ENCODE measurements around the gene ZC3H18.
A peak's percentile ranks its signal among the peaks of the same experiment; 100 is the strongest.

The ZC3H18 gene

DNA sequence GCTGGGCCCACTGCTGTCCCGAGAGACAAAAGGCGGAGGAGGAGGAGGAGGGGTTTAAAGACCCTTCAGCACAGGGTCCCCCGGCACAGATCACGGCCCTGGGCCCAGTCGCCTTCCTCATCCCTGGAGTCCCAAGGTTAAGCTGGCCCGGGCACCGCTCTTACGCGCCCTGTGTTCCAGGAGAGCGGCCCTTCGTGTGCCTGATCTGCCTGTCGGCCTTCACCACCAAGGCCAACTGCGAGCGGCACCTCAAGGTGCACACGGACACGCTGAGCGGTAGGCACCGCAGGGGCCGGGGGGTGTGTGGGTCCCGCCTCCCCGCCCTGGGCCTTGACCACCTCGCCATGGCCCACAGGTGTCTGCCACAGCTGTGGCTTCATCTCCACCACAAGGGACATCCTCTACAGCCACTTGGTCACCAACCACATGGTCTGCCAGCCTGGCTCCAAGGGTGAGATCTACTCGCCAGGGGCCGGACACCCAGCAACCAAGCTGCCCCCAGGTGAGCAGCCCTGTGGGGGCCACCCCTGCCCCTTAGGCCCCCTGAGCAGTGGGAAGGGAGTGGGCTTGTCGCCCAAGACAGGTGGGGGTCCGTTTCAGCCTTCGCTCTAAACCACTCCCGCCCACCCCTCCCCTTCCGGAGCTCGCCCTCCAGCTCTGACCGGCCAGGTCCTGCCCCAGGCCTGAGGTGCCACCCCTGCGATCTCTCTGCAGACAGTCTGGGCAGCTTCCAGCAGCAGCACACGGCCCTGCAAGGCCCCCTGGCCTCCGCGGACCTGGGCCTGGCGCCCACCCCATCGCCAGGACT, 37.6 kb upstream of the ZC3H18 start:
- no peak for DNase-seq (ENCODE audit: low read depth in 3 of 3)

DNA sequence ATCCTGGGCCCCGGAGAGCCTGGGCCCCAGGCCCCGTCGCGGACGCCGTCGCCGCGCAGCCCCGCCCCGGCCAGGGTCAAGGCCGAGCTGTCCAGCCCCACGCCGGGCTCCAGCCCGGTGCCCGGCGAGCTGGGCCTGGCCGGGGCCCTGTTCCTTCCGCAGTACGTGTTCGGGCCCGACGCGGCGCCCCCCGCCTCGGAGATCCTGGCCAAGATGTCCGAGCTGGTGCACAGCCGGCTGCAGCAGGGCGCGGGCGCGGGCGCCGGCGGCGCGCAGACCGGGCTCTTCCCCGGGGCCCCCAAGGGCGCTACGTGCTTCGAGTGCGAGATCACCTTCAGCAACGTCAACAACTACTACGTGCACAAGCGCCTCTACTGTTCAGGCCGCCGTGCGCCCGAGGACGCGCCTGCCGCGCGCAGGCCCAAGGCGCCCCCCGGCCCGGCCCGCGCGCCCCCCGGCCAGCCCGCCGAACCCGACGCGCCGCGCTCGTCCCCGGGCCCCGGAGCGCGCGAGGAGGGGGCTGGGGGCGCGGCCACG, 36.8 kb upstream of the ZC3H18 start:
- no peak for DNase-seq (ENCODE audit: low read depth in 3 of 3)

DNA sequence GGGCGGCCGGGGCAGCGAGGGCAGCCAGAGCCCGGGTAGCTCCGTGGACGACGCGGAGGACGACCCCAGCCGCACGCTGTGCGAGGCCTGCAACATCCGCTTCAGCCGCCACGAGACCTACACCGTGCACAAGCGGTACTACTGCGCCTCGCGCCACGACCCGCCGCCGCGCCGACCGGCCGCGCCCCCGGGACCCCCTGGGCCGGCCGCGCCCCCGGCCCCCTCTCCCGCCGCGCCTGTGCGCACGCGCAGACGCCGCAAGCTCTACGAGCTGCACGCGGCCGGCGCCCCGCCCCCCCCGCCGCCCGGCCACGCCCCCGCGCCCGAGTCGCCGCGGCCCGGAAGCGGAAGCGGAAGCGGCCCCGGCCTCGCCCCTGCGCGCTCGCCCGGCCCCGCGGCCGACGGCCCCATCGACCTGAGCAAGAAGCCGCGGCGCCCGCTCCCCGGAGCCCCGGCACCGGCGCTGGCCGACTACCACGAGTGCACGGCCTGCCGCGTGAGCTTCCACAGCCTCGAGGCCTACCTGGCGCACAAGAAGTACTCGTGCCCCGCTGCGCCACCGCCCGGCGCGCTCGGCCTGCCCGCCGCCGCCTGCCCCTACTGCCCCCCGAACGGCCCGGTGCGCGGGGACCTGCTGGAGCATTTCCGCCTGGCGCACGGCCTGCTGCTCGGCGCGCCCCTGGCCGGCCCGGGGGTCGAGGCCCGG, 36.1 kb upstream of the ZC3H18 start:
- peak; percentile 65 to 73 (median 66) for DNase-seq (ENCODE audit: low read depth in 3 of 3)

DNA sequence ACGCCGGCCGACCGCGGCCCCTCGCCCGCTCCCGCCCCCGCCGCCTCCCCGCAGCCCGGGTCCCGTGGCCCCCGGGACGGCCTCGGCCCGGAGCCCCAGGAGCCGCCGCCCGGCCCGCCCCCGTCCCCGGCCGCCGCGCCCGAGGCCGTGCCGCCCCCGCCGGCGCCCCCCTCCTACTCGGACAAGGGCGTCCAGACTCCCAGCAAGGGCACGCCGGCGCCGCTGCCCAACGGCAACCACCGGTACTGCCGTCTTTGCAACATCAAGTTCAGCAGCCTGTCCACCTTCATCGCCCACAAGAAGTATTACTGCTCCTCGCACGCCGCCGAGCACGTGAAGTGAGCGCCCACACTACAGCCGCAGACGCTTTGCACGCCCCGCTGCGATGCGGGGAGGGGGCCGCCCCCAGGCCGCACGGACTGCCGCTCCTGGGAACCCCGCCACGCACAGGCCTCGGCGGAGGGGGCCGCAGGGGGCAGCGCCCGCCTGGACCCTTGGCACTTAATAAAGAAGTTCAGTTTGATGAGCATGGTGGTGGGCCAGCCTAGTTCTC, 35.5 kb upstream of the ZC3H18 start:
- DNase-seq (ENCODE audit: low read depth in 3 of 3), result no peak

DNA sequence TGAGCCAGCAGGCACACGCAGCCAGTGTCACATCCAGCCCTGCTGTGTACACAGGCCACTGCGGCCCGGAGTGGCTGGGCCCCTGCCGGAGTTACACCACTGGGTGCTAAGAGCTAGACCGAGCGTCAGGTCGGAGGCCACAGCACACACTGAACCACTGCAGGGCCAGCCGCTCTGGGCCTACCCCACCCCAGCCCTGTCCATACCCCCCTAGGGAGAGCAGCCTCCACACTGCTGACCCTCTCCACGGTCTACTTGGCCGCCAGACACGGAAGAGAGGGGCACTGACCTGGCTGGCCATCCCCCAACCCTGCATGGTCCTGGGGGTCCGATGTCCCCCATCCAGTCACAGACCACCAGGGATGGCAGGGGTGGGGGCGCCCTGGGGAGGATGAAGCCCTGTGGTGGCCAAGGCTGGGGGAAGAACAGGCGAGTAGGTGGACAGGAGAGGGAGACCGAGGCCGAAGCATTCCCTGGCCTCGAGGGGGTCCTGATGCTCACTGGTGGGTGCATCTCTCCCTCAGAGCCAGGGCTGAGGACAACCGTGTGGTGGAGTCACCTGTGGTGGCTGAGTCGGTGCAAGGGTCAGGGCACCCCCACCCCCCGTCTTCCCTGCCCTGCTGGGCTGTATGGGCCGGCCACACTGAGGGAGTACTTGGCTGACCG, 34.9 kb upstream of the ZC3H18 start:
- no peak for DNase-seq (ENCODE audit: low read depth in 3 of 3)

DNA sequence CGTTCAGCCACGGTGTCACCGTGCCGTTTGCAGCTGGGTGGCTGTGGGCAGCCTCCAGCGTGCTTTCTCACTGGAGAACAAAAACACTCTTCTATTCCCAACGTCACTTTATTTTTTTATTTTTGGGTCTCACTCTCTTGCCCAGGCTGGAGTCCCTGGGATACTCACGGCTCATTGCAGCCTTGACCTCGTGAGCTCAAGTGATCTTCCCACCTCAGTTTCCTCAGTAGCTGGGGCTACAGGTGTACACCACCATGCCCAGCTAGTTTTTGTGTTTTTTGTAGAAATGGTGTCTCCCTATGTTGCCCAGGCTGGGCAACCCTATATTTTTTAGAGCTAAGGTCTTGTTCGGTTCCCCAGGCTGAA, 34.4 kb upstream of the ZC3H18 start:
- DNase-seq (ENCODE audit: low read depth in 3 of 3), result no peak

DNA sequence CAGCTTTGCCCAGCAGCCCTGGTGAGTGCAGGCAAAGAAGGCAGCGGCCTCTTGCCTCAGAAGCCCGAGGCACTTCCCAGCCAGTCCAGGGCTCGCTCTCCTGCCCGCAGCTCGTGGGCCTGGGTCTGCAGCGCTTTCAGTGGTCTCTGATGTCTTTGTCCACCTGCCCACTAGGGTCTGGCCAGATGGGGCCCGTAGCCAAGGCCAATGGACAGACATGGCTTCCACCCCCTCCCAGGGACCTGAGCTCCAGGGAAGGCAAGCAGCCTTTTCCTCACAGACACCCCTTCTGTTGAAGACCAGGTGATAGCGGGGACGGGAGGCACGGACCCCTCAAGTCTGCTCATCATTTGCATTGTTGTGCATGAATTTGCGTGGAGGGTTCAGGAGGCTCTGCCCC, 33.7 kb upstream of the ZC3H18 start:
- DNase-seq (ENCODE audit: low read depth in 3 of 3), result no peak

DNA sequence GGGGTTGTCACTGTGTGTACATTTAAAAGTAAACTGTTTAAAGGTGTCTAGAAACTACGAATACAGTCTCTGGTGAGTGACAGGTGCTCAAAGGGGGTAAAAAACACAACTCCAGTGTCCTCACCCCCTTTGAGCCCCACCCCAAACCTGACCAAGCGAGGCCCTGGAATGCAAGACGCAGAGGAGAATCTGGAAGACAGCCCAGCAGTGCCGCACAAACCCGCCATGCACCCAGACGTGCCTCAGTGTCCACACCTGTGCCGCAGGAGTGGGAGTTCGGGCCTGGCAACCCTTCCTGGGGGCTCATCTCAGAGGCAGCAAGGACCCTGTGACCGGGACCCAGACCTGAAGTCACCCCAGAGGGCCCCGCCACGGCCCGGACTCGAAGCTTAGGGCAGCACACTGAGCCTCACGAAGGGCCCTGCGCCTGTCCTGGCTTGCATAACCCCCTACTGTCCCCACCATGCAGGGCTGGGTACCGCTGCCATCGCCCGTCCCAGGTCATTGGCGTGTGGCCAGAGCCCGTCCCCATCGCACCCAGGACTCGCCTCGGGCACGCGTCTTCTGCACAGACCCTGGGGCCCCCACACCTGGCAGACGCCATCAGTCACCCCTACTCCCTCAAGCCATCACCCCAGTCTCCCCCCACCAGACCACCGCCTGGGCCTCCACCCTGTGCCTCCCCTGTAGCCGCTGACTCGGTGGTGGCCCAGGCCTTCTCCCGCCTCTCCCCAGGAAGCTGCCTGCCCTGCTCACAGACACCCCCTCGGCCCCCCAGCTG, 33.0 kb upstream of the ZC3H18 start:
- DNase-seq (ENCODE audit: low read depth in 3 of 3), result no peak

DNA sequence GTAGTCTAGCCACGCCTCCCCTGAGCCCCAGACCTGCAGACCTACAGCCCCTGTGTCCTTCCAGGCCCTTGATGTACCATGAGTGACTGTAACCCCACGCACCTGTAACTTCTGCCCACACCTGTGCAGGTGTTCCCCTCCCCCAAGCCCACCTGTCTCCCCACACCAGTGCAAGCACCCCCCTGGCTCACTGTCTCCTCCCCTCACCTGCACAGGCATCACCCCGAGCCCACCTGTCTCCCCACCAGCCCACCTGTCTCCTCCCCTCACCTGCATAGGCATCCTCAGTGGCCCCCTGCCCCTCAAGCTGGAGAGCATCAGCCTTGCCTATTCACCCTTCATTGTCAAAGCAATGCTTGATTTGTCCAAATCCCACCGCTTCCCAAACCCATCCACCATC, 32.3 kb upstream of the ZC3H18 start:
- DNase-seq (ENCODE audit: low read depth in 3 of 3), result no peak

DNA sequence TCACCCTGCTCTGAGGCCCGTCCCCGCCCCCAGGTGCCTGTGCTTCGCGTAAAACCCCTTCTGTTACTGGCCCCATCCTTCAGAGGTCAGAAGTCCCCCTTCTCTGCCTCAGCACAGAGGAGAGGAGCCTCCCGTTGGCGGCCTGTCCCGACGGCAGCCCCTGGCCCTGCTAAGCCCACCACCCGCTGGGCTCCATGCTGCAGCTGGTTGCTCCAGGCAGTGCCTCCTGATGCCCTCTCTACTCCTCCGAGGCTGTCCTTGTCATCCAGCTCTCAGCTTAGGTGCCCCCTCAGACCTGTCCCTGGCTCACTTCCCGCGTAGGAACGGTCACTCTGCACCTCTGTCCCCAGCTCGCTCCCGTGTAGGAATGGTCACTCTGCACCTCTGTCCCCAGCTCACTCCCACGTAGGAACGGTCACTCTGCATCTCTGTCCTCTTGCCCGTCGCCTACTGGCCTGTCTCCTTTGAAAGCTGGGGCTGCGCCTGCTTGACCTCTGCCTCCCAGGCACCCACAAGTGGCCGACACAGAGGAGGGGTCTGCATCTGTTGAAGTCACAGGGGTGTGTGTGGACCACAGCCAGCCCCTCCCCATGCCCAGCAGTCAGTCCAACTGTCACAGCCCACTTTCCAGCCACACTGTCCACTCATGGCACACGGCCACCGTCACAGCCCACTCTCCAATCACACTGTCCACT, 31.7 kb upstream of the ZC3H18 start:
- DNase-seq (ENCODE audit: low read depth in 3 of 3), result no peak

DNA sequence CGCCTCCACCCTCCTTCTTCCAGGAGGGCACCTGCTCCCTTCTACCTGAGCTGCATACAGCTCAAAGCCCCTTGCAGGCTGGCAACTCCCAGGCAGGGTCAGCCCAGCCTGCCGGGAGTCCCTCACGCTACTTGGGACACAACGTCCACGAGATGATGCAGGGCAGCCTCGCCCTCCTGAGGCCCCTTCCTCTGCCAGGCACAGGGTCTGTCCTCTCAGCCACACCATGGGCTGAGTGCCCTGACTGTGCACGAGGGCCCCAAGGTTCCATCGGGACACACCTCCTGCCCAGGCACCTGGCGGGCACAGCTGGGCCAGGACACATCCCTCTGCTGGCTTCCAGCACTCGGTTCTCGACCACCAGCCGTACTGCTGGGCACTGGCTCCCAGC, 30.9 kb upstream of the ZC3H18 start:
- DNase-seq (ENCODE audit: low read depth in 3 of 3), result no peak

DNA sequence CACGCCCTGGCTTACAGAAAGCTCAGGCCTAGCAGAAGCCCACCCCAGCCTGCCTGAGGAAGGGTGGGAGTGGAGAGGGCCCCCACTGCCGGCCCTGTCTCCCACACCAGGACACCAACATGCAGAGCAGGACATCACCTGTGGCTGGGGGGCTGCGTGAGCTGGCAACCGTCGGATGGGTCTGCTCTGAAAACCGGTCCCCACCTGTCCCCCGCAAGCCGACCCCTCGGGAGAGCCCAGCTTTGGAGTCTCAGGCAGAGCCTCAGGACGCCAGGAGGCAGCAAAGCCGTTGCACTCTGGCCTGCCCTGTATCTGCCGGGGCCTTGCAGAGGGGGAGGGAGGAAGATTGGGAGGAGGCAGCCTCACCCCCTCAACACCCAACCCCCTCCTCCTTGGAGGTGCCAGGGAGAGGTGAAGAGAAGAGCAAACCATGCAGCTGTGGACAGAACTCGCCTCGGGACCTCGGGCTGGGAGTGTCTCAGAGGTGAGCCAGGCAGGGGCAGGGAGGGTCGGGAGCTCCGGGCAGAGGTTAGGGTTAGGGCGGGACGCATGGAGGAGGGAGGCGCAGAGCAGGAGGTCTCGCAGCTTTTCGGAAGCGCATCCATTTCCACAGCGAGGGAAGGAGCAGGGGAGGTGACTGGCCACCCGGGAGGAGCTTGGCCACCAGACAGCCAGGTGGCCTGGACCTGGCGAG, 30.4 kb upstream of the ZC3H18 start:
- DNase-seq (ENCODE audit: low read depth in 3 of 3), result no peak

DNA sequence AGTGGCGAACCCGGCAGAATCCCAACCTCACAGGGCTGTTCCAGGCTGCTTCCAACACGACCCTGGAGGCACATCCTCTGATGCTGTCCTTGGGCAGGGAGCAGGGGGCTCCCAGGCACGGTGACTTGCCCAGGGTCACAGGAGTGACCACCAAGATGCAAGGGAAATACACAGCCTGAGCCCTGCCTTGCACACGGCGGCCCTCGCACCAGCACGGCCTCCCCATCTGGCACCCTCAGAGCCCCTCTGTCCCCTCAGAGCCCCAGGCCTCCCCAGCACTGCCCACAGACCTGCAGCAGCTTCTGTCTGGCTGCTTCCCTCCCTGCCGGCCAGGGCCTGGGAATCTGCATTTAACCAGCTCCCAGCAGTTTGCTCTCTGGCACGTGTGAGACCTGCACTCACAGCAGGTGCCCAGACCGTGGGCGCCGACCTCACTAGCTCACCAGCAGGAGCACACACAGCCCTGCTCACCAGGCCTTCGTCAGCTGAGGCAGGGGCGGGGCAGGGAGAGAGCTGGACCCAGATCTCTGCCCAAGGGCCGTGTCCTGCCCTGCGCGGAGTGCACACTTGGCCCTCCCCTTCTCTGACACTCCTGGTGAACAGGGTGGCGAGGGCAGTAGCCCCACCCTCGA, 29.7 kb upstream of the ZC3H18 start:
- DNase-seq (ENCODE audit: low read depth in 3 of 3), result no peak

DNA sequence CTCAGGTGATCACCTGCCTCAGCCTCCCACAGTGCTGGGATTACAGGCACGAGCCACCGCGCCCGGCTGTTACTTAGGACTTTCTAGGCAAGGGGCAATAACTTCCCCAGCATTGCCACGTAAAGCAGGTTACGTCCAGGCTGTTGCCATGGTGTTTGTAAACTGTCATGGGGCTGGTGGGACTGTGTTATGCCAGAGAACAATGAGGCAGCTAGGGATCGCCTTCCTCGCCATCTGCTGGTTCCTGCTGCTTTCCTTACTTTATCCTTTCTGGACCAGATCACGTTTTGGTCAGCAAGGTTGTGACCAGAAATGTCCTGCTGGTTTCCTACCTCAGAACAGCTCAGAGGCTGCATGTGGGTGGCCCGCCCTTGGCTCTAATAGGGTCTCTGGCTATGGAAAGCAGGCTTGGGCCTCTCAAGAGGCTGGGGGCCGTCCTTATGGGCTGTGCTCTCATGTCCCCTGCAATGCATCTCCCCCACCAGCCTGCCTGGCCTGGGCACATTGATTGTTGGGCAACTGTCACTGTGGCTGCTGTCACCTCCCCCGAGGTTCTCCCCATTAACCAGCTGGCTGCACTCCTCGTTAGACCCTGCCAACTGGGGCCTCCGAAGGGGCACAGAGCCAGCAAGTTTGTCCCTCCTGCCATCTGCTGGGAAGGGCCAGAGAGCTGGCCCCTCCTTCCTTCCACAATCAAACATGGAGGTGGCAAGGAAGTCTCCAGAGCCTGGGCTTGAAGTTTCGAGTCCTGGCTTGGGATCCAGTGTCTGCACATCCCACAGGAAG, 28.2 kb upstream of the ZC3H18 start:
- DNase-seq (ENCODE audit: low read depth in 3 of 3), result no peak

DNA sequence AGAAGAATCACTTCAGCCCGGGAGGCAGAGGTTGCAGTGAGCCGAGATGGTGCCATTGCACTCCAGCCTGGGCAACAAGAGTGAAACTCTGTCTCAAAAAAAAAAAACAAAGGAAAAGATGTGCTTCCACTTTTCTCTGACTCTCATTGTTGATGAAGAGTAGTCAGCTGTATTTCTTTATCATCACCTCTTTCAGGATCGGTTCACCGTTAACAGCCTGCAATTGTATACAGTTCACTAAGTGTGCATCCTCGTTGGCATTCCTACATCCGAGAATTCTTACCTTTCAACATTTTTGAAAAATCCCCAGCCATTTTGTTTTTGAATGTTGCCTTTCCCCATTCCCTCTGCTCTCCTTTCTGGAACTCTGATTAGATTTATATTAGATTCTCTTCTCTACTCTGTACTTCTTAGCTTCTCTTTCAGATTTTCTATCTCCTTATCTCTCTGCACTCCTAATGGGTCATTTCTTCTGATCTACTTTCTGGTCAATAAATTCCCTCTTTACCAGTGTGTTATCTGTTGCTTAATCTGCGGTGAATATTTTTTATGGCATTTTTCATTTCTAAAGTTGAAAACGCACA, 26.9 kb upstream of the ZC3H18 start:
- DNase-seq (ENCODE audit: low read depth in 3 of 3), result no peak

DNA sequence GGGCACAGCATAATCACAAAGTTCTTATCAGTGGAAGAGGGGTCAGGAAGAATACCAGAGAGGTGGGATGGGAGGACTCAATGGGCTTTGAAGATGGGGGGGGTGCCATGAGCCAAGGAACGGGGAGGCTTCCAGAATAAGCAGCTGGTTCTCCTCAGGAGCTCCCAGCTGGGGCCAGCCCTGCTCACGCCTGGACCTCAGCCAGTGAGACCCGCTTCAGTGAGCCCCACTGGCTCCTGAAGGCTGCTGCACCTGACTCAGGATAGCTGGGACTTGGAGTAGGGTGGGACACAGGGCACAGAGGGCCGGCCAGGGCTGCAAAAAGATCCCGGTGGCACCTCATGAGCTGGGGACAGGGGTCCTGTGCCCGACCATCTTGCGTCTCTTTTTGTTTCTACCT, 24.4 kb upstream of the ZC3H18 start:
- no peak for DNase-seq (ENCODE audit: low read depth in 3 of 3)

DNA sequence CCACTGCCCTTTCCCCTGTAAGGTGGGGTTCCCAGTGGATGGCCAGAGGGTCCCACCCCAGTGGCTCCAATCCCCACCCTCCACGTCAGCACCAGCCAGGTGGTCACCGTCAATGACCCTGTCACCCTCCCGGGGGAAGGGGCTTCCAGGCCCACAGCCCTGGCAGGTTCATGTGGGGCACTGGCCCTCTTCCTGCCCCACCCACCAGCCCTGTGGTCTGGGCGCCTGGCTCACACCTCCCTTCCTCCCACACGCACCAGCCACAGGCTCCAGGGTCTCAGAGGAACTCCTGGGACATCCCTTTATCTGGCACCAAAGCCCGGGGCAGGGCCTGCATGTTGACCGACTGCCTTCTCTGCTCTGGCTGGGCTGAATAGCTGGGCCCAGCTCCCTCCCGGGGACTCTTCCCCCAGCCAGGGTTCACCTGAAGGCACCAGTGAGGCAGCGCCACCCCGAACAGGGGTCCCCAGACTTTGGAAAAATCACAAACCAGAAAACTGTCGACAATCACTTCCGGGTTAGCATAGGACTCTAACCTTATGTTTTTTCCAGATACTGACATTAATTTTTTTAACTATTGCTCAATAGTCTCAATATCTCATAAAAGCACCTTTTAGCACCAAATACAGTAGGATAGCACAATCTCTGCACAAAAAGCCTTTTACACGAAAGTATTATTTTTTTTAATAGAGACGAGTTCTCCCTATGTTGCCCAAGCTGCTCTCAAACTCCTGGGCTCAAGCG, 21.9 kb upstream of the ZC3H18 start:
- no peak for DNase-seq (ENCODE audit: low read depth in 3 of 3)

DNA sequence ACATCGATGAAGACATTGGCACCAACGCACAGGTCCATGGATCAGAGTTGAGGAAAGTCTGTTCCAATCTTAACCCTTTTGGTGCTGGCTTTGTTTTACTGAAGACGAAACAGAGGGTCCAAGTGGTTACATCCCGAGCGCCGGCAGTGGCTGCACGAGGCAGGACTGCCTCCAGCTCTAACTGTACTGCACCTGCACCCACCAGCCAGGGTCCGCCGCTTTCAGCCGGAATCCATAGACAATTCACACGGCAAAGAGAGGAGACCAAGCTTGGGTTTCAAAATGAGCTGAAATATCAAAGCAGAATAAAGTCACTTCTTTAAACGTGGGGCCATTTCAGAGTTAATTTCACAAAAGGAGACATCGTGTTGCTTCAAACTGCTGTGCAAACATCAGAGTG, 21.2 kb upstream of the ZC3H18 start:
- DNase-seq (ENCODE audit: low read depth in 3 of 3), result no peak
